Chondrocyte (in vitro differentiated cells): ENCODE results near the gene RSU1. TPM values are rescaled to one million over a fixed set of nuclear protein-coding genes. Genes with fewer than 3 reads are reported as not detected.

Experiments used
- DNase-seq: peaks from one replicate; pipeline ENCODE4 v3.0.0; 2021; ENCODE audit warnings: mixed read lengths, low spot score
- H3K27ac Mint-ChIP-seq: one replicate; pipeline ENCODE4 v1.8.0; 2021; ENCODE audit warnings: mild to moderate bottlenecking, moderate library complexity, mixed read lengths; ENCODE audit not compliant: unreplicated experiment
- H3K27me3 Mint-ChIP-seq: 2 replicates; pipeline ENCODE4 v1.8.0; 2021; ENCODE audit warnings: low read depth, mixed read lengths
- H3K36me3 Mint-ChIP-seq: 2 replicates; pipeline ENCODE4 v1.8.0; 2021; ENCODE audit warnings: low read depth, mixed read lengths
- H3K4me1 Mint-ChIP-seq: 2 replicates; pipeline ENCODE4 v1.8.0; 2021; ENCODE audit warnings: low read depth, mild to moderate bottlenecking, mixed read lengths
- H3K4me3 Mint-ChIP-seq: one replicate; pipeline ENCODE4 v1.8.0; 2021; ENCODE audit warnings: mild to moderate bottlenecking, moderate library complexity, mixed read lengths; ENCODE audit not compliant: unreplicated experiment
- H3K9me3 Mint-ChIP-seq: 2 replicates; pipeline ENCODE4 v1.8.0; 2021; ENCODE audit warnings: low read depth, mixed read lengths
- total RNA-seq: library from RNA; stranded (reverse); gene quantifications from 3 replicates; pipeline ENCODE4 v1.2.1, GENCODE V29; 2021
- TF ChIP-seq, protein P1 (sequence below): fragments of 200-600 bp; sonication (generic); IDR thresholded peaks from 2 replicates; pipeline ENCODE4 v1.5.0; 2021; ENCODE audit warnings: antibody characterized with exemption, mild to moderate bottlenecking, moderate library complexity

Gene RSU1
- total RNA-seq, 1 donor from 2014 or later = 165 TPM

DNA sequence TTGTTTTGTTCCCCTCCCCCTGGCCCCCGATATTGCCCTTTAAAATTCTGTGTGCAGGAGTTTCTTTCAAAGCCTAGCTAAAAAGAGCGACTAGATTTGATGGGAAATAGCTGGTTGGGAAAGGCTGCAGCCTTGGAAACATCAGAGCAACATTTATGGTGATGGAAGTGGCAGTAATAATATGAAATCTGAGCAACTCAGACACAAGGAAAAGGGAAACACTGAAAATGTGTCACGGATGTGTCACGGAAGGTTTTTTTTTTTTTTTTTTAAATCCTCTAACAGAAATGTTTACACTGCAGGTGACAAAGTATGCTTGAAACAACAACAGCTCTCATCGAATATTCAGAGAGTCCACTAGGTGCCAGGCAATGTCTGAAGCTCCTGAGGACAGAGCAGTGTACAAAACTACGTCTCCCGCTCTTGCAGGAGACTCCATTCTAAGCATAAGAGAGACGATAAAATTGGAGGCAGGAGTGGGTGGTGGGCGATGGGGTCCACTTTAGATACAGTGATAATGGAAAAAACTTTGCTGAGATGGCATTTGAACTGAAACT is 143.0 kb downstream of the RSU1 start:
- no peak for DNase-seq
- peaks cover 10% of the 10 kb centered on the region for H3K36me3 Mint-ChIP-seq
- peaks cover 16% of the 10 kb centered on the region for H3K4me1 Mint-ChIP-seq
- peaks cover 3% of the 10 kb centered on the region for H3K9me3 Mint-ChIP-seq
- peak overlapping the region; percentile 69 for H3K27ac Mint-ChIP-seq
- no peaks in the 10 kb centered on the region for H3K27me3 Mint-ChIP-seq
- TF ChIP-seq, protein P1, sequence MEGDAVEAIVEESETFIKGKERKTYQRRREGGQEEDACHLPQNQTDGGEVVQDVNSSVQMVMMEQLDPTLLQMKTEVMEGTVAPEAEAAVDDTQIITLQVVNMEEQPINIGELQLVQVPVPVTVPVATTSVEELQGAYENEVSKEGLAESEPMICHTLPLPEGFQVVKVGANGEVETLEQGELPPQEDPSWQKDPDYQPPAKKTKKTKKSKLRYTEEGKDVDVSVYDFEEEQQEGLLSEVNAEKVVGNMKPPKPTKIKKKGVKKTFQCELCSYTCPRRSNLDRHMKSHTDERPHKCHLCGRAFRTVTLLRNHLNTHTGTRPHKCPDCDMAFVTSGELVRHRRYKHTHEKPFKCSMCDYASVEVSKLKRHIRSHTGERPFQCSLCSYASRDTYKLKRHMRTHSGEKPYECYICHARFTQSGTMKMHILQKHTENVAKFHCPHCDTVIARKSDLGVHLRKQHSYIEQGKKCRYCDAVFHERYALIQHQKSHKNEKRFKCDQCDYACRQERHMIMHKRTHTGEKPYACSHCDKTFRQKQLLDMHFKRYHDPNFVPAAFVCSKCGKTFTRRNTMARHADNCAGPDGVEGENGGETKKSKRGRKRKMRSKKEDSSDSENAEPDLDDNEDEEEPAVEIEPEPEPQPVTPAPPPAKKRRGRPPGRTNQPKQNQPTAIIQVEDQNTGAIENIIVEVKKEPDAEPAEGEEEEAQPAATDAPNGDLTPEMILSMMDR = no peak
- no peak overlapping the region for H3K4me3 Mint-ChIP-seq

DNA sequence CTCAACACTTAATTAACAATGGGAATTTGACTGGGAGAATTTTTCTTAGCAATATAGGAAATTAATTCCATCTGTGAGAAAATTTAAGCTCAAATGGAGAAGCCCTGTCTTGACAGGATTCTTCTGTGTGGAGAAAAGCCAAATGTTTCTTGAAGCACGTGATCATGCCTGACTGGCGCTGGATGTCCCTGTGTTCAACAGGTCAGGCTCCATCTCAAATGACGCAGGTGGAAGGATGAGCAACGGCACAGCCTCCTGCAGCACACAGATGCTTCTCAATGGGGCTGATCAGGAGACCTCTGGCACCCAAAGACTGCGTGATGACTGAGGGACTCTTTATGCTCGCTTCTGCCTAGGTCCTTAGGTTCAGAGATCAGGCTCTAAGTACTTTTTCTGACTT is 143.8 kb downstream of the RSU1 start:
- H3K27me3 Mint-ChIP-seq = no peaks in the 10 kb centered on the region
- no peak for DNase-seq
- TF ChIP-seq, protein P1 = no peak
- peaks cover 11% of the 10 kb centered on the region for H3K36me3 Mint-ChIP-seq
- H3K9me3 Mint-ChIP-seq = peaks cover 3% of the 10 kb centered on the region
- H3K27ac Mint-ChIP-seq = no peak overlapping the region
- H3K4me3 Mint-ChIP-seq = no peak overlapping the region
- H3K4me1 Mint-ChIP-seq = peaks cover 16% of the 10 kb centered on the region

DNA sequence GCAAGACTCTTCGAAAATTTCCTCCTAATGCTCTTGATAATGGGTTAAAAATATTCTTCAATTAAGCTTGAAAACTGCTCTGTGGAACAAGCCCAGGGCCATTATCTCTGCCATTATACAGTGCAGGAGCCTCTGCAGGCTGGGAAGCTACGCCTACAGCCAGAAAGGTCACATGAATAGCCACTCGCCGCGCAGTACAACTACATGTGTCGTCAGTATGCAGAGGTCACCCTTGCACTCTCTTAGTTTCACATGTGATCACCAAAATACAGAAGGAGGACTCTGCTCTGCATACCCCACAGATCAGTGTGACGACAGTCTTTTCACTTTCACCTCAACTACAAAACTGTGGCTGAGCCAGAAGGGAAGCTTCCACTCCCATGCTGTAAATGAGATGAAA is 153.8 kb downstream of the RSU1 start:
- TF ChIP-seq, protein P1 = no peak
- Mint-ChIP-seq H3K4me1 (no peaks in the 10 kb centered on the region), H3K36me3 (no peaks in the 10 kb centered on the region), H3K4me3 (no peak overlapping the region), H3K9me3 (no peaks in the 10 kb centered on the region), H3K27me3 (no peaks in the 10 kb centered on the region), H3K27ac (no peak overlapping the region)
- no peak for DNase-seq

DNA sequence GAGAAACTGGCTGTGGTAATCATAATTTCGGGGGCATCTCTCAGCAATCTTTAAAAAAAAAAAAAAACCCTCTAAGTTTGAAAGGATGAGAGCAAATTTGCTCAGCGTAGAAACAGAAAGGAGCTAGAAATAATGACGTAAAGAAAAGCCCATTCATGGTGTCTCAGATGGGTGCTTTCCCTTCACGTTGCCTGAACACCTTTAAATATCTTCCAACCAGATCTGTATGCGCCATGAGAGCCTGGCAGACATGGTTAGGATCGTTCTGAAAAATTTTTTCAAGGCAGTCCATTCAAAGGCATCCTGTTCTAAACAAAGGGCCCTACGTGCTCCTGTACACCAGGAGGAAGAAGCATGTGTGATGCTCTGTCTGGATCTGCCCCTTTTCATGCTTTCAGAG is 154.3 kb downstream of the RSU1 start:
- Mint-ChIP-seq H3K4me3 (no peak overlapping the region), H3K27me3 (no peaks in the 10 kb centered on the region), H3K36me3 (no peaks in the 10 kb centered on the region), H3K27ac (no peak overlapping the region), H3K9me3 (no peaks in the 10 kb centered on the region), H3K4me1 (no peaks in the 10 kb centered on the region)
- no peak for DNase-seq
- TF ChIP-seq, protein P1 = no peak

DNA sequence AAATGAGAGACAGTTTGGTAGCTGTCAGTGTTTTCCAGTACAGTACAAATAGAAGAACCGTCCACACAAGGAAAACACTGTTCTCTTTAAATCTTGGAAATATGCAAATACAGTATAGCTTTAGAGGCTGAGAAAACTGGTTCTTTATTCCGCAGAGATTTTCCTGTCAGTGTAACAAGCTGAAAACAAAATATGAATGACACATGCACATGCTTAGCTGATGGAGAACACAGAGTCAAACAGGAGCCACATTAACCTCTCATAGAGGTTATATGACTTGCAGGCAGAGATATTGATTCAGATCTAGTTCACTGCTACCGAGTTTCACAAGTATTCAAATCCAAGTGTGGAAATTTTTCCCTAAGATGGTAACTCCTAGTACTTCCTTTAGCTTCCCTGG is 160.3 kb downstream of the RSU1 start:
- H3K27ac Mint-ChIP-seq = no peak overlapping the region
- H3K4me3 Mint-ChIP-seq = no peak overlapping the region
- no peaks in the 10 kb centered on the region for H3K9me3 Mint-ChIP-seq
- no peaks in the 10 kb centered on the region for H3K27me3 Mint-ChIP-seq
- H3K36me3 Mint-ChIP-seq = no peaks in the 10 kb centered on the region
- H3K4me1 Mint-ChIP-seq = peaks cover 2% of the 10 kb centered on the region
- TF ChIP-seq, protein P1 = no peak
- DNase-seq = no peak
